NT2/D1 (cell line): ENCODE results near the gene CDV3.
A peak's percentile ranks its signal among the peaks of the same experiment; 100 is the strongest.

Experiments
- DNase-seq: peaks from one replicate; pipeline ENCODE4 v3.0.0-alpha.2; 2011; ENCODE audit warnings: low read depth, low spot score
- H3K27me3 ChIP-seq: 2 replicates; pipeline ENCODE4 v1.6.0; 2011; ENCODE audit warnings: mild to moderate bottlenecking; ENCODE audit not compliant: insufficient read length, insufficient read depth
- H3K36me3 ChIP-seq: 2 replicates; pipeline ENCODE4 v1.6.1; 2011; ENCODE audit warnings: mild to moderate bottlenecking, low read length, mixed read lengths; ENCODE audit not compliant: insufficient read depth, insufficient read length
- H3K4me1 ChIP-seq: 2 replicates; pipeline ENCODE4 v1.5.1; 2011; ENCODE audit not compliant: insufficient read depth, insufficient read length
- H3K4me3 ChIP-seq: 2 replicates; pipeline ENCODE4 v1.5.1; 2011; ENCODE audit warnings: low read depth; ENCODE audit not compliant: insufficient read length
- H3K9ac ChIP-seq: 2 replicates; pipeline ENCODE4 v1.6.0; 2011; ENCODE audit warnings: low read depth; ENCODE audit not compliant: insufficient read length
- H3K9me3 ChIP-seq: 2 replicates; pipeline ENCODE4 v1.5.1; 2011; ENCODE audit warnings: mild to moderate bottlenecking, low read length; ENCODE audit not compliant: insufficient read depth
- SUZ12 ChIP-seq: IDR thresholded peaks from 2 replicates; pipeline ENCODE4 v1.6.1; 2011; ENCODE audit not compliant: insufficient read length, insufficient read depth; ENCODE audit errors: extremely low read depth
- YY1 ChIP-seq: IDR thresholded peaks from 2 replicates; pipeline ENCODE4 v1.6.1; 2011; ENCODE audit not compliant: insufficient read length, insufficient read depth
- ZNF274 ChIP-seq: IDR thresholded peaks from 2 replicates; pipeline ENCODE4 v1.6.1; 2011; ENCODE audit warnings: mild to moderate bottlenecking, low read depth, low read length

The CDV3 gene

DNA sequence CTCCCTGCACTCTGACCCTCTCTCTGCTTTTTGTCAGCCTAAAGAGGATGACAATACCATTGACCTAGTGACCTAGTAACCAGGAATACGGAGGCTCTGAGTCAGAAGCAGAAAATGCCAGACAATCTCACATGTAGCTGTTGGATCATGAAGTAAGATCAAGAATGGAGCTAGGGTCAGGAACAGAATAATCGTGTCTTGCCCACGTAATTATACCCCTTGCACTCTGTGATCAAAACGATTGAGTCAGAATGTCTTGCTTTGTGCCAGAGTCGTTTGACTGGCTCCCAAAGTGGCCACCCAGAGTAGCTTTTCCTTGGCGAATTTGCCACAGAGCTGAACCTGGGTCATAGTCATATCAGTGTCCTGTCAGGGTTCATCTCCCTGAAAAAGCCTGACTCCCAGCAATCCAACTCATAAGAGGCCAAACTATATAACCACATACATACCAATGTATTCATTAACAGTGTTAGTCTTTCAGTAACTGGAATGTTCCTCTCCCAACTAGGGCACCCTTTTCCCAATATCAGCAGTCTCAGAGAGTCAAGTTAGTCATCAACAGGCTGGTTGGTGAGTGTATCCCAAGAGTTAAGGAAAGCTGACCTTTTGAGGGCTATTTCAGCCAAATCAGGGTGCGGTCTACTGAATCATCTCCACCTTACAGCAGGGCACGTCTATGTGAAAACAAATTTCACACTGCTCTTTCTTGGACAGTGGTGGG, 5.0 kb upstream of the CDV3 start:
- TF ChIP-seq ZNF274, result no peak
- no peaks in the 10 kb centered on the region for H3K4me1 ChIP-seq
- DNase-seq, result no peak

DNA sequence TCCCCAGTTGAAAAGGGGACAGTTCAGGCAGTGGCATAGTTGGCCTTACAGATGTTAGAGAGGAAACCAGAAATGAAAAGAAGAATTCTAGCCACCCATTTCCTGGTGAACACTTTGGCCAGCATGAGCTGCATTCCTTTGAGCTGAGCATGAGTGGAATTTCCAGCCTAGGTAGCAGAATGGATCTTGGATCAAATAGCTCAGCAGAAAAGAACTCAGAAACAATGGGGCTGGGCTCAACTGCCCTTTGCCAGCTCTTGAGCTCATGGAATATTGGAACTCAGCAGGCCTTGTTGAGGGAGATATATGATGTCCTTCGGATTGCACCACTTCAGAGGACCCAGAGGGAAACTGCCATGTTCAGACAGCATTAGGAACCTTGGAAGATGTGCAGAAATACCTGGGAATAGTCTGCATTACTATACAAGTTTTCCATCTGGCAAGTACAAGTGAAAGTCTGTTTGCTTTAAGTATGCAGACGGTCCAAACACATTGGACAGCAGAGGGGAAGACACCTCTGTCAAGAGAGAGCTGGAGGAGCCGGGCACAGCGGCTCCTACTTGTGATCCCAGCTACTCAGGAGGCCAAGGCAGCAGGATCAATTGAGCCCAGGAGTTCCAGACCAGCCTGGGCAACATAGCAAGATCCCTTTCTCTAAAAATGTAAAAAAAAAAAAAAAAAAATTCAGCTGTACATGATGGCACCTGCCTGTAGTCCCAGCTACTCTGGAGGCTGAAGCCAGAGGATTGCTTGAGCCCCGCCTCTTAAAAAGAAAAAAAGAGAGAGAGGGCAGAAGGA, 3.1 kb upstream of the CDV3 start:
- H3K4me3 ChIP-seq, result no peak overlapping the region

More for the DNA sequence above, 5.0 kb upstream of the CDV3 start:
- H3K36me3 ChIP-seq, result no peaks in the 10 kb centered on the region
- H3K9me3 ChIP-seq, result no peaks in the 10 kb centered on the region
- H3K9ac ChIP-seq, result no peak overlapping the region
- H3K27me3 ChIP-seq, result no peaks in the 10 kb centered on the region
- H3K4me3 ChIP-seq, result no peak overlapping the region

DNA sequence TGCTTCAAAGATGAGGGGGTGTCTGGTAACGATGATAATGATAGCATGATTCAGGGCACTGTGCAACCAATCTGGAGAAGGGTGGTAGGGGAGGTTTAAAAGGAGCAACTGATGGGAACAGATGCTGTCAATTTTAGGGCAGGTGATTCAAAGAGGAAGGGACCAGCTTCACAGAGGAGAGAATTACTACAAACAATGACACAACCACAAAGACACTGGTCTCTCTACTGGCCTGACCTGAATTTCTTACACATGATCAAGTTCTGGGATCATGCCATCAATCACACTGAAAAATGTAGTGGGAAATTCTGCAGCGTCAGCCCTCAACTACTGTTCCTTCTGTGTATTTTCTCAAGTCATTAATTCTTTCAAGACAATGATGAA, 2.6 kb upstream of the CDV3 start:
- Histone ChIP-seq H3K4me3 (no peak overlapping the region), H3K36me3 (peaks cover 17% of the 10 kb centered on the region), H3K9me3 (no peaks in the 10 kb centered on the region), H3K4me1 (no peaks in the 10 kb centered on the region), H3K9ac (no peak overlapping the region), H3K27me3 (no peaks in the 10 kb centered on the region)
- no peak for TF ChIP-seq YY1
- no peak for TF ChIP-seq ZNF274
- no peak for TF ChIP-seq SUZ12
- DNase-seq, result no peak

More for the DNA sequence above, 3.1 kb upstream of the CDV3 start:
- Histone ChIP-seq H3K27me3 (no peaks in the 10 kb centered on the region), H3K9ac (no peak overlapping the region), H3K36me3 (peaks cover 11% of the 10 kb centered on the region), H3K9me3 (no peaks in the 10 kb centered on the region), H3K4me1 (no peaks in the 10 kb centered on the region)
- DNase-seq, result no peak
- TF ChIP-seq SUZ12, result no peak
- no peak for TF ChIP-seq YY1
- TF ChIP-seq ZNF274, result no peak

DNA sequence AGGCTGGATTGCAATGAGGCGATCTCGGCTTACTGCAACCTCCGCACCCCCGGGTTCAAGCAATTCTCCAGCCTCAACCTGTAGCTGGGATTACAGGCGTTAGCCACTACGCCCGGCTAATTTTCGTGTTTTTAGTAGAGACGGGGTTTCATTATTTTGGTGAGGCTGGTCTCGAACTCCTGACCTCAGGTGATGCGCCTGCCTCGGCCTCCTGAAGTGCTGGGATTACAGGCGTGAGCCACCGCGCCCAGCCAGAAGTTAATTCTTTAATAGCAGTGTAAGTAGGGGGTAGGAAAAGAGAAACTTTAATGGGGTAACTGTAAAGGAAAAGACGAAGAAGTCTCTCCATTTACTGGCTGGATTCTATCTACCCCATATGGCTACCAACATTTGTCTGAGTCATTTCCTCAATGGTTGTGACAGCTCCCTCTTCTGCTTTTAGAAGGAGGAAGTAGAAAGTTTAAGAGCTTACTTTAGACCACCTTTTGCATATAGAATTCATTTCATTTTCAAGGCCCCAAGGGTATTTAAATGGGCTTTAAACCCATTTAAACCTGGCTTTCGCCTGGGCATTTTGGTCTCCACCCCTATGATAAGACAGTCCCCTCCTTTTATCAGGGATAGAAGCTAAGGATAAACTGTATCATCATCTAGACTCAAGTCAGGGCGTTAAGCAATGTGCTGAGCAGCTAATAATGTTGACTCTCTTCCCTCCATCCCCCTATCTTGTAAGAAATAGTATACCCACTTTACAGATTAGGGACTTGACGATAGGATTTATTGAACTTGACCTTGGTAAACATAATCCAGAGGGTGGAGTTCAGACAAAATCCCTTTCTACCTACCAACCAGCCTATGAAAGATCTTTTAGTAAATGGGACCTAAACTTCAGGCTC, 1.1 kb upstream of the CDV3 start:
- TF ChIP-seq SUZ12 (no peak), ZNF274 (no peak), YY1 (no peak)
- peaks cover 25% of the 10 kb centered on the region for H3K36me3 ChIP-seq
- no peak for DNase-seq
- peak overlapping the region; percentile 41 for H3K4me3 ChIP-seq
- no peaks in the 10 kb centered on the region for H3K4me1 ChIP-seq
- no peaks in the 10 kb centered on the region for H3K9me3 ChIP-seq
- H3K9ac ChIP-seq, result peak overlapping the region; percentile 73
- H3K27me3 ChIP-seq, result no peaks in the 10 kb centered on the region

GRCh38 chr3:133573054-133573628, 345 bp upstream of the CDV3 start:
- TF ChIP-seq YY1, result no peak
- TF ChIP-seq SUZ12, result no peak
- no peak for TF ChIP-seq ZNF274
- peak; percentile 99 for DNase-seq
- H3K9me3 ChIP-seq, result no peaks in the 10 kb centered on the region
- peak overlapping the region; percentile 73 for H3K9ac ChIP-seq
- no peaks in the 10 kb centered on the region for H3K4me1 ChIP-seq
- H3K4me3 ChIP-seq, result peak overlapping the region; percentile 59
- peaks cover 33% of the 10 kb centered on the region for H3K36me3 ChIP-seq
- H3K27me3 ChIP-seq, result no peaks in the 10 kb centered on the region

DNA sequence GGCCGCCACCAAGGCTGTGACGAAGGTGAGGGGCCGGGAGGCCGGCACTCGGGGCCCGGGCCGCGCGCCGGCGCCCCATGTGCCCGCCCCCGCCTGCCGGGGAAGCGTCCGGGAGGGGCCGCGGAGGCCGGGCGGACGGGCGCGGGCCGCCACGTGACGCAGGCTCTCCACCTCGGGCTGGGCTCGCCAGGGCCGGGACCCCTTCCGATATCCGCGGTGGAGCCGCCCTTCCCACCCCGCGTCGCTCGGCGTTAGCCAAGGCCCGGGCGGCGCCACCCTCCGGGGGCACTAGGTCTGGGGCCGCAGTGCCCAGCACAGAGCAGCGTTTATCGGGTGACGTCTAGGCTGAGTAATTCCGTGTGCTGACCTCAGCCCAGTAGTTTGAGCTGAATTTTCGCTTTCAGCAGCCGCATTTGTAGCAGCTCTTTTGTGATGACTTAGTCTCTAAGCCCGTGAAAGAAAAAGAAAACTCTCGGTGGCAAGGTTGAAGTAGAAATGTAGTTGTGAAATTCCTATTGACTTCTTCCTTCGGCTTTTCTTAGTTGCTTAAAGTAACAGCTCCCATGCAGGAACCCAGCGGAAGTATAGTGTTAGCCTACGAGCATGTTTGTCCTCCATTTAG, 885 bp downstream of the CDV3 start:
- peak overlapping the region; percentile 96 for H3K9ac ChIP-seq
- H3K4me1 ChIP-seq, result no peaks in the 10 kb centered on the region
- no peaks in the 10 kb centered on the region for H3K27me3 ChIP-seq
- H3K4me3 ChIP-seq, result peak overlapping the region; percentile 59
- no peak for TF ChIP-seq YY1
- peaks cover 45% of the 10 kb centered on the region for H3K36me3 ChIP-seq
- peak; percentile 30 for DNase-seq
- no peaks in the 10 kb centered on the region for H3K9me3 ChIP-seq
